ENCODE data around the gene PMAIP1.
"Not testable (repeated sequence)": the region's sequence is repeated elsewhere in the genome, so short reads cannot be mapped to it uniquely, and the experiment has no call there.

The PMAIP1 gene

DNA sequence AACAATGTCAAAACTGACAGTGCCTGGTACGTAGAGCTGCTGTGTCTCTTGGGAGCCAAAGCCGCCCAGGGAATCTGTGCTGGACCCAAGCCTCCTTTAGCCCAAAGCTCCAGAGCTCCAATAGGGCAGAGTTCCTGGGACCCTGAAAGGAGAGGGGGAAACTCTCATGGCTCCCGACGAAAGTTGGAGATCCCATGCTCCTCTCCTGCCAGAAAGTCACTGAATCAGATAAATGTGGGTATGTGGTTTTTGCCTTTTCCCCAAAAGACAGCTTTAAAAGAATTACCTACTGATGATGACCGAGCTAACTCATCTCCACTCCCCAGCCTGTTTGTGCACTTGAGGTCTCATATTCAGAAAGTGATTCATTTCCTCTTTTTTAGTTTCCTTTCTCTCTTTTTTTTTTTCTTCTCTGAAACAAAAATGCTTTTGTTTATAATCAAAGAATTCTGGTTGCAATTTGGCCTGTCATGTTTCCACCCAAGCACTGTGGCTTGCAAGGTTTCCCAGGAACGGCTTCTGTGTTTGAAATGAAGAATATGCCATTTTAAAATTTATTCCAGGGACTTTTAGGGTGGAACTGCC lies 14.1 kb upstream of the PMAIP1 start:
- no peak for DNase-seq

DNA sequence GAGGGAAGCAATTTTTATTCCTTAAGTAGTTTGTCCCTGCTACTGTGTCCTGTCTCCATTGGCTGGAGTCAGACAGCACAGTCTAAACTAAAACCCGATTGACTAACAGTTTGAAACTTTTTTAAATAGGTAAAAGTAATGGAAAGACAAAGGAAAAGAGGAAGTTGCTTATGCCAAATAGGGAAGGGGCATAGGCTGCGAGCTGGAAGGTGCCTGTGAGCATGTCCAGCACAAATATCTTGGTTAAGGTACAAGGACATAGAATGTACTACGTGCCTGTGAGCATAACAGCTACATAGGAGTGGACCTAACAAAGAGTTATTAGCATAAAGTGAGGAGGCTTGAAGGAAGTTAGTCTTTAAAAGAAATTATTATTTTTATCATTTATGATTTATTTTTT lies 13.4 kb upstream of the PMAIP1 start:
- DNase-seq: not testable (repeated sequence)

DNA sequence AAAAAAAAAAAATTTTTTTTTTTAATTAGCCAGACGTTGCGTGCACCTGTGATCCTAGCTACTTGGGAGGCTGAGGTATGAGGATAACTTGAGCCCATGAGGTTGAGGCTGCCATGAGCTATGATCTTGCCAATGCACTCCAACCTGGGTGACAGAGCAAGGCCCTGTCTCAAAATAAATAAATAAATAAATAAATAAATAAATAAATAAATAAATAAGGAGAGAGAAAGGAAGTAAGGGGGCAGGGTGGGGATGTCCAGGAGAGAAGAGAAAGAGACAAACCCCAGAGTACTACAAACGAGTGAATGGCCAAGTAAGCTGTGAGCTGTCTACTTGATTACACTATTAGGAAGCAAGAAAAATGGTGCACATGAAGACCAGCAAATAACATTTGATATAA lies 7.7 kb upstream of the PMAIP1 start:
- DNase-seq: no peak

DNA sequence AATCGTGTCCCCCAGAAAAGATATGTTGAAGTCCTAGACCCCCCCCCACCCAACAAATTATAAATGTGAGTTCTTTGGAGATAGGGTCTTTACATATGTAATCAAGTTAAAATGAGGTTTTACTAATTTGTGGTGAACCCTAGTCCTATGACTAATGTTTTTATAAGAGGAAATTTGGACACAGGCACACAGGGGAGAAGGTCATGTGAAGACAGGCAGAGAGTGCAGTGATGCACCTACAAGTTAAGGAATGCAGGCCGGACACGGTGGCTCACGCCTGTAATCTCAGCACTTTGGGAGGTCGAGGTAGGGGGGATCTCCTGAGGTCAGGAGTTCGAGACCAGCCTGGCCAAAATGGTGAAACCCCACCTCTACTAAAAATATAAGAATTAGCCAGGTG lies 5.8 kb upstream of the PMAIP1 start:
- DNase-seq: no peak

DNA sequence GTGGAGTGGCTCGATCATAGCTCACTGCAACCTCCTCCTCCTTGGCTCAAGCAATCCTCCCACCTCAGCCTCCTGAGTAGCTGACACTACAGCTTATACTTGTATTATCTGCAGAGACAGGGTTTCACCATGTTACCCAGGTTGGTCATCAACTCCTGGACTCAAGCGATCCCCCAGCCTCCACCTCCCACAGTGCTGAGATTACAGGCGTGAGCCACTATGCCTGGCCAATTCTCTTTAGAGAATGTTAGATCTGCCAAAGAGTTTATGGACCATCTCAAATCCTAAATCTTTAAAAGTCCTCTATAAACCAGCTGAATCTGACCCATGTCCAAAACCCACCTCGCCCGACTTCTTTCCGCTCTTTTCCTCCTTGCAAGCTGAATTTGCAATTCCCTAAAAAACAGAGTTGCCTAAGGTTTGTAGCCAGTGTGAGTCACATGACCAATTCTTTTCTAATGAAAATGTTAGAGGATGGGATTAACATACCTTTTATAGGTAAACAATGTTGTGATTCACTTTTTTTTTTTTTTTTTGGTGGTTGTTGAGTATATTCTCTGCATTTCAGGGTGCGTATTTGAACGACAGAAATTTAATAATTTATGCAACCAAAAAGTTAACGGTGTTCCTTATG lies 2.4 kb upstream of the PMAIP1 start:
- no peak for DNase-seq

DNA sequence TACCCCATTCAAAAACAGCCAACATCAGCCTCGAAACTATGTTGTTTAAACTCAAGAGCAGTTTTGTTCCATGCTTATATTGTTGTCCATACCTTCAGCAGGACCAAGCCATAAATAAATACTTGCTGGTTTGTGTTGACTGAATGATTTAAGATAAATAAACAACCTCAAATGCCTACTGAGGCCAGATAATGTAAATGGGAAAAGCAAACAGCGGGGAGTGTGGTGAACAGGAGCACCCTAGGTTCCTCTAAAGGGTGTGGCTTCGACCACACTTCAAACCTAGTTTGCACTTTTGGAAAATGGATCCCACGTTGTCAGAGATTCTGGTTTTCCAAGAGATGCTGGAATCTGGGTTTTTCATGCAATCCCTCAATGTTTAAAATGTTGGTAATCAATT lies 1.7 kb upstream of the PMAIP1 start:
- DNase-seq: no peak

DNA sequence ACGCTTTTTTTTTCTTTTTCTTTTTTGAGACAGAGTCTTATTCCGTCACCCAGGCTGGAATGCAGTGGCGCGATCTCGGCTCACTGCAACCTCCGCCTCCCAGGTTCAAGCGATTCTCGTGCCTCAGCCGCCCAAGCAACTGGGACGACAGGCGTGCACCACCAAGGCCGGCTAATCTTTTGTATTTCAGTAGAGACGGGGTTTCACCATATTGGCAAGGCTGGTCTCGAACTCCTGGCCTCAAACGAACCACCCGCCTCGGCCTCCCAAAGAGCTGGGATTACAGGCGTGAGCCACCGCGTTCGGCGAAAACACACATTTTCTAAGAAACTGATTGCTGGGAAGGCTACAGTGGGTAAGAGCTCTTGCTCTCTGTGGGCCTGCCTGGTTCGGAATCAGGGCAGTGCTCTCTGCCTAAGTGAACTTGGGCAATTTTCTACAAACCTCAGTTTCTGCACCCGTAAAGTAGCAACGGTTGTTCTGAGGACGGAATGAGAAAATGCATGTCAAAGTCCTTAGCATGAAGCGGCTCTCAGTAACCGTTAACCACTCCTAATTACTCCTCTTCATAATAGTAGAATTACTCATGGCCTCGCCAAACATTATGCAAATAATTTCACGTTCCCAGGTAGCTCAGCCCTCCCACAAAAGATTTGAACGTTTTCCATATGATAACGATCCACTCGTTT lies 1.0 kb upstream of the PMAIP1 start:
- DNase-seq: no peak

DNA sequence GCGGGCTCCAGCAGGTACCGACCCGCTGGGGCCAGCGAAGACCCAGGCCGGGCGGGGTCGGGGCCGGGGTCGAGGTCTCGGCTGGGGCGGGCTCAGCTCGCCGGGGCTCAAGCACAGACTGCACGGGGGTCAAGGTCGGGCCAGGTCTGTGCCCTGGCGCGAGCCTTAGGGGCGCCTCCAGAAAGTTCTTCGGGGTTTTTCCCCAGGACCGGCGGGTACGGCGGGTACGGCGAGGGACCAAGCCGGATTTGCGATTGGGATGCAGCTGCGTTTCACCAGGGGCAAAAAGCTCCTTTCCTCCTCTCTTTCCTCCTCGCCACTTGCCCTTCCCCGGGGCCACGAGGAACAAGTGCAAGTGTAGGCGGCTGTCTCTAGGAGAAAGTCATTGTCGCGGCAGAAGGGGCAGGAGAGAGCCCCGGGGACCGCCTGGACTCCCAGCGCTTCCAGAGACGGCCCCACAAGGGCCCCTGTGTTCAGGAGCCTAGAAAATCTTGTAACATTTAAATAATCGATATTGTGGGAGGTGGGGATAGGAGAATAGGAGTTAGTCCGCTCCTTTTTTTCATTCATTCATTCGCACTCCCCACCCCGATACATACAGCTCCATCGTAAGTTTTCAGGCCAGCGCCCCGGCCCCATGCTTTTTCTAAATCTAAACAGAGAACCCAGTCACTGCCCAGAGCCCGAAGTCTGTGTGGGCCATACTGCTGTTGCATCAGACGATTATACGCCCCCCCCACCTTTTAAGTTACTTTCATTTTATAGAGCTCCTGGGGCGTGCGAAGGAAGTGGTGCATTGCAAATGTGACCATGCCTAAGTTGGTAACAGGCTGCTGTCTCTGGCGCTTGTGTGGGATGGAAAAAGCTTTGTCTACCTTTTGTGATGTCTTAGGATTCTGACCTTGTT lies 679 bp downstream of the PMAIP1 start:
- DNase-seq: peak; percentile 73

DNA sequence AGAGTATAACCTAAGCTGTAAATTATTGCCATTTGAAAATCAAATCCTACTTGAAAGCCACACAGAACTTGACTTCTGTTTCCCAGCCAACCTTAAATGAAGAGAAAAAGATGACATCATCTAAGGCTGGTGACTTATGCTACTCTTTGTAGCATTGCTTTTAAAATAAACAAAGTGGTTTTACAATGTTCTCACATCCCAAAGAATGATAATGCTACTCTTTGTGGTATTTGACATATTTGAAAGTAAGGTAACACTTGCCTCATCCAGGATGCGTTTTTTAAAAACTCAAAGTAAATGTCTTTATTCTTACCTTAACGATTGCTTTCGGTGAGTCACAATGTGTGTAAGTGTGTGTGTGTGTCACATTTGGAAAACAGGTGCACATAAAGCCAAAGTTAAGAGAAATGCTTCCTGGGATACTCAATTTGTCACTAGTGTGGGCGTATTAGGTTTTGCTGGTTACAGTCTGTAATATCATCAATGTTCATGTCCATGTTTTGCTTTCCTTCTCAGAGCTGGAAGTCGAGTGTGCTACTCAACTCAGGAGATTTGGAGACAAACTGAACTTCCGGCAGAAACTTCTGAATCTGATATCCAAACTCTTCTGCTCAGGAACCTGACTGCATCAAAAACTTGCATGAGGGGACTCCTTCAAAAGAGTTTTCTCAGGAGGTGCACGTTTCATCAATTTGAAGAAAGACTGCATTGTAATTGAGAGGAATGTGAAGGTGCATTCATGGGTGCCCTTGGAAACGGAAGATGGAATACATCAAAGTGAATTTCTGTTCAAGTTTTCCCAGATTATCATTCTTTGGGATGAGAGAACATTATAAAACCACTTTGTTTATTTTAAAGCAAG lies 2.6 kb downstream of the PMAIP1 start:
- no peak for DNase-seq

DNA sequence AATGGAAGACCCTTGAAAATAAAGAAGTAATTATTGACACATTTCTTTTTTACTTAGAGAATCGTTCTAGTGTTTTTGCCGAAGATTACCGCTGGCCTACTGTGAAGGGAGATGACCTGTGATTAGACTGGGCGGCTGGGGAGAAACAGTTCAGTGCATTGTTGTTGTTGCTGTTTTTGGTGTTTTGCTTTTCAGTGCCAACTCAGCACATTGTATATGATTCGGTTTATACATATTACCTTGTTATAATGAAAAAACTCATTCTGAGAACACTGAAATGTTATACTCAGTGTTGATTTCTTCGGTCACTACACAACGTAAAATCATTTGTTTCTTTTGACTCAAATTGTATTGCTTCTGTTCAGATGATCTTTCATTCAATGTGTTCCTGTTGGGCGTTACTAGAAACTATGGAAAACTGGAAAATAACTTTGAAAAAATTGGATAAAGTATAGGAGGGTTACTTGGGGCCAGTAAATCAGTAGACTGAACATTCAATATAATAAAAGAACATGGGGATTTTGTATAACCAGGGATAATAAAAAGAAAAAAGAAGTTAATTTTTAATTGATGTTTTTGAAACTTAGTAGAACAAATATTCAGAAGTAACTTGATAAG lies 3.3 kb downstream of the PMAIP1 start:
- no peak for DNase-seq

DNA sequence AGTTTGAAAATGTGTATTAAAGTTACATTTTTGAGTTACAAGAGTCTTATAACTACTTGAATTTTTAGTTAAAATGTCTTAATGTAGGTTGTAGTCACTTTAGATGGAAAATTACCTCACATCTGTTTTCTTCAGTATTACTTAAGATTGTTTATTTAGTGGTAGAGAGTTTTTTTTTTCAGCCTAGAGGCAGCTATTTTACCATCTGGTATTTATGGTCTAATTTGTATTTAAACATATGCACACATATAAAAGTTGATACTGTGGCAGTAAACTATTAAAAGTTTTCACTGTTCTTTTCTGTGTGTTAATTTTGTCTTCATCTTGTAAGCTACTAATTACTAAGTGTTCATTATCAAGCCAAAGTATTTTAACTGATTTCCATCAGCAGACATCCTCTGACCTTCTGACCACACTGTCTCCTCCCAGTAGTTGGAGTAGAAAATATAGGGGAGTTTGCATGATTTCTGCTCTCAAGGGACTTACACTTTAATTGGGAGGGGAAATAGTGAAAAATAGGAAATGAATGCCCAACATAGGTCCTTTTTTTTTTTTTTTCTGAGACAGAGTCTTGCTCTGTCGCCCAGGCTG lies 4.3 kb downstream of the PMAIP1 start:
- no peak for DNase-seq

DNA sequence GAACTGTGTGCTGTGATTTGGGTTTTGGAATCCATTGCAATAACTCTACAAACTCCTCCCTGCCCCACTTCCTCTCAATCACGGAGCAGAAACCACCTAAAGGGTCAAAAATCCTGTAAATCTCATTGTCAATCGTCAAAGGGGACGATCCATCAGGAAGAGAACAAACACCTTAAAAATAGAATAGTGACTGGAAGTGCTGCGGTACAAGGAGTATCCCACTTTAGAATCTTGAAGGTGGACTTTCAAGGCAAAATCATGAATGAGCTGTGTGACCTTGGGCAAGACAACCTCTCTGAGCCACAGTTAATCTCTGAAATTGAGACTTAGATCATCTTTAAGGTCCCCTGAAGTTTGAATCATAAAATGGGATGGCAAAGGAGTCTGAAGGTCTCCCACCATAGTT lies 5.9 kb downstream of the PMAIP1 start:
- DNase-seq: no peak

DNA sequence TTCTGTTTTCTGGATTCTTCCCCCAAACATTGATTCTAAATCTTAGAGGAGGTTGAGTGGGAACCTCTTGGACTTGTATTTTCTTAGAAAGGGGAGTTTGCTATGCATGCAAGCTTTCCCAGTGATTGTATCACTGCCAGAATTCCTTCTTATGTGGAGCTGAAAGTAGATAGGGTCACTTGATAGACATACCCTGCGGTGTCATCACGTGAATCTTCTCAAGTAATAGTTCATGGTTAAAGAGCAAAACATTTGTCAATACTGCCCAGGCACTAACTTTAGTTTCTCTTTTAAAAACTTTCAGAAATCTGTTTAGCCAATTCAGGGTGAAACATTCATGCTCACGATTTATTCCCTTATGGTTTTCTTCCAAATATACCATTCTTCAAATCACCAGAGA lies 6.4 kb downstream of the PMAIP1 start:
- no peak for DNase-seq

DNA sequence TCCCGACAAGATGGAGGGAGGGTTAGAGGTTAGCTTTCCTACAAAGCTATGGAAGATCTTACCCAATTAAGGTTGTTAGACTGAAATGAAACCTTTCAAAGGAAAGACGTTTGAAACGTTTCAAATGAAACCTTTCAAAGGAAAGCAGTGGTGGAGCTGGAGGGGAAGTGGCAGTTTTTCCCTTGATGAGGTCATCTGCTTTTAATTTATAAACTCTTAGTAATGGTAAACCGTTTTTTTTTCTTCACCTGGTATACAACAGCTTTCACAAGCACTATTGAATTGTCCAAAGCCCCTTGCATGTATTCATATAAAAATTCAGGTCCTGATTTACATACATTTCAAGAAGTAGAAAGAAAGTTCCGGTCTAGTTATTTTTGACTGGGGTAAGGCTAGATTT lies 7.4 kb downstream of the PMAIP1 start:
- DNase-seq: no peak

DNA sequence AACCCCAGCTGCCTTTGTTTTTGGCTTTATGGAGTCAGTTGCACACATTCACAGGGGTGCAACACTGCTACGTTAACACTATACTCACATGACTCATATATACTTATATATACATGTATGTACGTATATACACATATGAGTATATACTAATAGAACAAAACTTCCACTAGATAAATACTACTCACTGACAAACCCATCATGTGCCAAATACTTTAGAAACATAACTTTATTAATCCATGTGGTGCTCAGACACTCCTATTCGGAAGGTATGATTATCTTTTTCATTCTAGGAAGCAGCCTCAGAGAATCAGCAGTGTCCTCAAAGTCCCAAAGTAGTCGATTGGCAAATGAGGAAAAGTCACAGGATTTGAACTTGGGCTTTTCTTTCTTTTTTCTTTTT lies 7.9 kb downstream of the PMAIP1 start:
- DNase-seq: no peak

DNA sequence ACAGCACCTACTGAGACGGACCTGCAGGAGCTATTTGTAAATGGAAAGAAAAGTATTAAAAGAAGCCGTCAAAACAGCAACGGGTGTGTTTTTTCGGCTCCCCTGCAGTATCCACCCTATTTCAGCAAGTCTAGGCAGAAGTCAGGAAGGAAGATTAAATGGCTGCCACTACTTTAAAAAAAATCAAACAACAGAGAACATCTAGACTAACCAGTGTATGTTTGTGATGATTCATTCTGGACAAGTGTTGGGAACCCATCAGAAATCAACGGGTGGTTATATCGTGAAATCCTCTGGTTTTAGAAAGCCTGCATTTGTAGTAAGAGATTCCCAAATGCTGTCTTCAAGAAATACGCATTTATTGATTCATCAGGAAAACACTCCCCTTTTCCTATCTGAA lies 9.0 kb downstream of the PMAIP1 start:
- DNase-seq: no peak

DNA sequence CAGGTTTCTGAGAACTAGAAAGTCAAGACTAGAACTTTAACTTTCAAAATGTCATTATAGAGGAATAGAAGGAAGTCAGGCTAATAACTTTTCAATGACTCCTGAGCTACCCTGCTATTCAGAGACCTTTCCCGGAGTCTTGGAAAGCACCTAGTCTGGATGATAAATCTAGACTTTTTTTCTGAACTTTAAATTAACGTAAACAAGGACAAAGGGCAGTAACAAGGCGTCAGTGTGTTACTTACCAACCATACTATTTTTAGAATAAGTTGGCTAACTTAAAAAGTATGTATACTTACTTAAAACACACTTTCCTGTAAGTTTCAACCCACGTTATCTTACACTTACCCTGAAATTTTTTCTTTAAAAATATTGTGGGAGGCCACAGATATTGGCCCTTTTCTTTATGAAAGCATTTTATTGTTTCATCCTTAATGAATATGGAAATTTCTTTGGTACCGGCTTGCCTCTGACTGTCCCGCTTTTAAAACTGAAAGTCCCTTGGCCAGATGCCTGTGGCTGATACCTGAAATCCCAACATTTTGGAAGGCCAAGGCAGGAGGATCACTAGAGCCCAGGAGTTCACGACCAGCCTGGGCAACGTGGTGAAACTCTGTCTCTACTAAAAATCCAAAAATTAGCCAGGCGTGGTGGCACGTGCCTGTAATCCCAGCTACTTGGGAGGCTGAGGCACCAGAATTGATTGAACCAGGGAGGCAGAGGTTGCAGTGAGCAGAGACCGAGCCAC lies 9.7 kb downstream of the PMAIP1 start:
- no peak for DNase-seq

DNA sequence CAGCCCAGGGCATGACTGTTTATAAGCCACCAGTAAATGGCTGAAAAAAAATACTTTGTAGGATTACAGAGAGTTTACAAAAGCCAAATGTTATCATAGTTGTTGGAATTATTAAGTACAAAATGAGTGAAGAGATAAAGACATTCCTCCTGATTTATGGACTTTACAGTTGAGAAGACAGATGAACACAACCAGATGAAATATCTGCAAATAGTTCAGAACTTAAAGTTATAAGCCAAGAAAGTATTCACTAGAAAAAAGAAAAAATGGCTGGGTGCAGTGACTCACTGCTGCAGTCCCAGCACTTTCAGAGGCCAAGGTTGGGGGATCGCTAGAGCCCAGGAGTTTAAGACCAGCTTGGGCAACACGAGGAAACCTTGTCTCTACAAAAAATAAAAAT lies 11.2 kb downstream of the PMAIP1 start:
- no peak for DNase-seq

DNA sequence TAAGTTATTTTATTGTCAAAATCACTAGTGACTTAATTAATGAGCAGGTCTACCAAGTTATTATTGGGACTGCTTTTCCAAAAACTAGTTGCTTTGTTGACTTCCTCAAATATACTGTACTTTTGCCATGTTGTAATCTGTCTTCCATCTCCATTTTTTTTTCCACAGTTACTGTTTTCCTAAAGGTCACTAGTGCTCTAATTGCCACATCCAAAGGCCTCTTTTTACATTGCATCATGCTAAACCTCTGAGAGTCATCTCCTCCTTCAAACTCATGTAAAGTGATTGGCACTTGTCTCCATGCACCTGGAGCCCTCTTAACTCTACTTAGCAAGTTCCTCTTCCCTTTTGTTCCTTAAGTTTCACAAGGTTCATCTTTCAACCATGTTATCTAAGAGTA lies 11.8 kb downstream of the PMAIP1 start:
- no peak for DNase-seq

DNA sequence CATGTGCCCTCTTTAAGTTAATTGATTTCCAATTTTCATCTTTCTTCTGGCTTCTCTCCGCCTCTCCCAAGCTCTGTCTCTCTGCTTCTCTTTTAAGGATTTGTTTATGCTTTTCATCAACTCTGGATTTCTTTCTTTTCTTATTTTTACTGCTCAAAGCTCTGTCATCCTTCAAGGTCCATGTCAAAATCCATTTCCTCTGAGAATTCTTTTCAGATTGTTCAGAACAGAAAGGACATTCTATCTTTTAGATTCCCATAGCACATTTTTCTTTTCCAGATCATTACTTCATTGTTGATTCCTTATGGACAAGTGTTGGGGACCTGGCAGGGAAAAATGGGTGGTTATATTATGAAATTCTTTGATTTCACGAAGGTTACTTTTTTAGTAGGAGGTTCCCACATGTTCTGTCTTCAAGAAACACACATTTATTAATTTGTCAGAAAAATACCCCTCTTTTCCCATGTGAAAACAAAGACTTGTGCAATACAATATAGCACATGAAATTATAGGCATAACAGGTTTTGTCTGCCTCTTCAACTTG lies 12.3 kb downstream of the PMAIP1 start:
- no peak for DNase-seq

DNA sequence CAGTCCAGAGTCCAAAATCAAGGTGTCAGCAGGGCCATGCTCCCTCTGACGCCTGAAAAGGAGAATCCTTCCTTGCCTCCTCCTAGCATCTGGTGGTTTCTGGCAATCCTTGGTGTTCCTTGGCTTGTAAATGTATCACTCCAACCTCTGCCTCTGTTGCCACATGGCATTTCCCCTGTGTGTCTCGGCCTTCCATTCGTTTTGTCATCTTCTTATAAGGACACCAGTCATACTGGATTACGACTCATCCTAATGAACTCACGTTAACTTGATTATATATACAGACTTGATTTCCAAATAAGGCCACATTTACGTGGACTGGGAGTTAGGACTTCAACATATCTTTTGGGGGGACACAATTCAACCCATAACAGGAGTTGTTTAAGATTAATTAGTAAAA lies 15.8 kb downstream of the PMAIP1 start:
- DNase-seq: no peak

All from NCI-H1092 treated with DMSO at 0.1 percent for 48 hours (cell line).